A172 (cell line): ENCODE data around the gene TEN1. TPM values are rescaled to one million over a fixed set of nuclear protein-coding genes. Genes with fewer than 3 reads are reported as not detected.
"Not testable (repeated sequence)": the region's sequence is repeated elsewhere in the genome, so short reads cannot be mapped to it uniquely, and the experiment has no call there.

Experiments
- DNase-seq: peaks from one replicate; pipeline ENCODE4 v3.0.0-alpha.2; 2015; ENCODE audit warnings: low spot score
- total RNA-seq: library from RNA; depleted of rRNA; stranded (reverse); fragments of >200 nt; shearing (Covaris generic); gene quantifications from 2 replicates; pipeline ENCODE4 v1.2.3, GENCODE V29; 2014; rRNA removed

The TEN1 gene
- total RNA-seq, result 23.4 and 28.4 TPM in 2 replicates

GRCh38 chr17:75978938-75979704 is at the start of gene TEN1, which contains the start of gene ACOX1:
TSS of gene TEN1 (plus strand) at chr17:75979240. CDS start at chr17:75986193, 6,953 bp downstream.
TSS of gene ACOX1 (minus strand) at chr17:75979166. CDS start at chr17:75979073, 93 bp downstream.
- DNase-seq, result peak; percentile 97

- no peak for DNase-seq
Observed at GRCh38 chr17:75931062-75931461, 48.0 kb upstream of the TEN1 start.

GRCh38 chr17:75932852-75933251 is 46.2 kb upstream of the TEN1 start:
- DNase-seq, result no peak

GRCh38 chr17:75933808-75934207 is 45.2 kb upstream of the TEN1 start:
- no peak for DNase-seq

- DNase-seq, result no peak
Observed at GRCh38 chr17:75937652-75938051, 41.4 kb upstream of the TEN1 start.

GRCh38 chr17:75940727-75941441 is 38.2 kb upstream of the TEN1 start, which contains the start of gene FBF1:
TSS of gene FBF1 (minus strand) at chr17:75941042. CDS start at chr17:75938149, 2,893 bp downstream.
- peak; percentile 91 for DNase-seq

- DNase-seq, result no peak
Observed at GRCh38 chr17:75941442-75941819, 37.6 kb upstream of the TEN1 start.

- DNase-seq, result no peak
Observed at GRCh38 chr17:75942473-75942872, 36.6 kb upstream of the TEN1 start.

GRCh38 chr17:75943491-75943890 is 35.5 kb upstream of the TEN1 start:
- DNase-seq, result no peak

GRCh38 chr17:75945211-75945610 is 33.8 kb upstream of the TEN1 start:
- DNase-seq, result no peak

GRCh38 chr17:75950421-75950820 is 28.6 kb upstream of the TEN1 start:
- no peak for DNase-seq

- DNase-seq, result peak; percentile 32
Observed at GRCh38 chr17:75950855-75951554, 28.0 kb upstream of the TEN1 start.

GRCh38 chr17:75959051-75959838 is 19.8 kb upstream of the TEN1 start:
- DNase-seq, result no peak

- DNase-seq, result no peak
Observed at GRCh38 chr17:75959839-75960511, 19.1 kb upstream of the TEN1 start.

- no peak for DNase-seq
Observed at GRCh38 chr17:75965468-75965867, 13.6 kb upstream of the TEN1 start.

GRCh38 chr17:75969044-75969443 is 10.0 kb upstream of the TEN1 start:
- not testable (repeated sequence) for DNase-seq

- no peak for DNase-seq
Observed at GRCh38 chr17:75970011-75970523, 9.0 kb upstream of the TEN1 start.

GRCh38 chr17:75970626-75971025 is 8.4 kb upstream of the TEN1 start:
- DNase-seq, result no peak

- not testable (repeated sequence) for DNase-seq
Observed at GRCh38 chr17:75975187-75975586, 3.9 kb upstream of the TEN1 start.

- no peak for DNase-seq
Observed at GRCh38 chr17:75975757-75976174, 3.3 kb upstream of the TEN1 start.
